GM20000 (cell line): ENCODE results near the gene RRP8.
A peak's percentile ranks its signal among the peaks of the same experiment; 100 is the strongest.

ENCODE experiments used
- DNase-seq: peaks from one replicate; pipeline ENCODE4 v3.0.0; 2012; ENCODE audit warnings: low spot score
- CTCF ChIP-seq: IDR thresholded peaks from 2 replicates; pipeline ENCODE4 v1.5.1; 2012; ENCODE audit warnings: mild to moderate bottlenecking, control low read depth; ENCODE audit errors: extremely low read depth, missing control alignments

Gene RRP8

GRCh38 chr11:6604081-6604626, 738 bp upstream of the RRP8 start:
- DNase-seq: peak; percentile 83
- TF ChIP-seq CTCF: peak; percentile 21

- TF ChIP-seq CTCF: no peak
- no peak for DNase-seq
Measured at GRCh38 chr11:6602096-6602940, 1.1 kb downstream of the RRP8 start.

GRCh38 chr11:6601041-6601461, 2.4 kb downstream of the RRP8 start:
- DNase-seq: no peak
- TF ChIP-seq CTCF: no peak

- no peak for TF ChIP-seq CTCF
- no peak for DNase-seq
Measured at GRCh38 chr11:6599881-6600390, 3.5 kb downstream of the RRP8 start.

GRCh38 chr11:6599449-6599848, 4.0 kb downstream of the RRP8 start:
- no peak for DNase-seq
- no peak for TF ChIP-seq CTCF

- no peak for TF ChIP-seq CTCF
- DNase-seq: no peak
Measured at GRCh38 chr11:6598555-6598954, 4.9 kb downstream of the RRP8 start.

GRCh38 chr11:6596239-6596877, 7.1 kb downstream of the RRP8 start:
- no peak for TF ChIP-seq CTCF
- no peak for DNase-seq
